Measurements from ENCODE around the gene OSBPL3.

Gene OSBPL3

DNA sequence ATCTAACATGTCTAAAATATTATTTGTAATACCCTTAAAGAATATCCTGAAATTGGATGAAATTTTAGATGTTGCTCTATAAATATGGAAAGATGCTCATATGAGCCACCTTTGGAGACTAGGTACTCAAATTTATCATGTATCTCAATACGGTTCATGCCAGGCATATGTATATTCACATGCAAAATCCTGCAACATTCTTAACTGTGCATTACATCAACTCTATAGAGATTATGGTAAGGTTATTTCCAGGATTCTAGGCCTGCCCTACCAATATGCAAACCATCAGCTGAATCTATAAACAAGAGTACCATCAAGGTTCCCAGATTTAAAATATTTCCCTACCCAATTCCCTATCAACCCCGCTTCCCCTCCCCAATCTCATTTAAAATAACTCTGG is 27.5 kb downstream of the OSBPL3 start:
- no peak for DNase-seq

DNA sequence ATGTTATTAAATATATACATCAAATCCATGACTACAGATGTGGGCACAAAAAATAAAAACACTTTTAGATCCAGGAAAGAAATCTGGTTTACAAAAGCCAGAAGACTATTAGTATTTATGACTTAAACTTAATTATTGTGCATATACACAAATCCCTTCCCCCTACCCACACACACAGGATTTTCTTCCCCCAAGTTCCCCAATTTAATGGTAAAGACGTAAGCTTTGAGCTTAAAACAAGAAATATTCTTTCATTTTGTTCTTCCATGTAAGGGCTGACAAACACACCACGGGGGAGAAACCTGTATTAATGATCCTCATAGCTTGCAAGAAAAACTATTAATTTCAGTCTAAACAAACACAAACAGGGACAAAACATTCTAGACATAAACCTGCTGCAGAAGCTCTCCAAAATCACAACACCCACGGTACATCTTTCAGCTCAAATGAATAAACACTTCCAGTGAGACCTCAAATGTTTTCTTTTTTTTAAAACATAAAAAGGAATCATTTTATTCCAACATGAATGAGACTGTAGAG is 28.5 kb downstream of the OSBPL3 start:
- no peak for DNase-seq

DNA sequence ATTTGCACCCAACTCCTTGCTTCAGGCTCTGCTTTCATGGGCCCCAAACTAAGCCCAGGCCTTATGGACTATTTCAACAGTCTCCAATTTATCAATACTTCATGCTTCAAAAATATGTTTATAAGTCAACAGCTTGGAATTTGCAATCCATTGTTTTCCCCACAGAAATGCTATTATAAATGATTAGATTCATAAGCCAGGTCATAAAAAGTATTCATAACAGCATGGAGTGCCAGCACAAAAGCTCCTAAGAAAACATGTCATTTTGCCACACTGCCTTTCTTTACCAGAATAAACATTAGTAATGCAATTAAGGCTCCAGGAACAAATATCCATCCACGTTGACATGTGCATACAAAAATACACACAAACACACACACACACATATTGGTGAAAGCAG is 30.1 kb downstream of the OSBPL3 start:
- DNase-seq, result no peak

DNA sequence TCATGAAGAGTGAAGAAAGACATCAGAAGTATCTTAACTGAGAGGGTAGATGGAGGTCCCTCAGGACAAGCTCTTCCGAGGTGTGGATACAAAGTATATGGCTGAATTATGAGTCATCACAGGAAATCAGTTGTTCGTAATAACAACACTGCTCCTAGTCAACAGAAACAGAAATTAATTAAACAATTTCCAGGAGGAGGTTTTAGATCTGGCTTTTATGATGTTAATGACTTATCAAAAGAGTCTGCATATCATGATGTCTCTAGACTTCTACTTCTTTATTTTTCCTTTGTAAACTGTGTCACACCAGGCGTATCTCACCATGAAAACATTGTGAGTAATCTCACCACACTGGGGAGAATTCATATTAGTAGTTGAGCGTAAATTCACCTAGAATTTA is 31.2 kb downstream of the OSBPL3 start:
- no peak for DNase-seq

DNA sequence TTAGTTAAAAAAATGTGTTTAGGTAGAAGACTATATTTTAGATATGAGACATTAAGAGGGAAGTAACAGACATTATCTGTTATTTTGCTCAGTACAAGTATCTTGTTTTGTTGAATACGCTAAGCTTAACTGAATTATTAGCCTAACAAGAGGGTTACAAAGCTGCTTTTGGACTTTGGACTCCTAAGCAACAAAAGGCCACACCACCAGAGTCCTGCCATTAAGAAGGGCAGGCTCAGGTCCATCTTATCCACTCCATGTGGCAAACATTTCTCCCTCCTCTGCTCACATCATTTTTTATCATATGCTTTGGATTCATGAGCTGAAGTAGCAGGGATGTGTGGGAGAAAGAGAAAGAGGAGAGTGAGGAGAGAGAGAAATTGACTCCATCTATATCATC is 33.5 kb downstream of the OSBPL3 start:
- DNase-seq, result no peak

DNA sequence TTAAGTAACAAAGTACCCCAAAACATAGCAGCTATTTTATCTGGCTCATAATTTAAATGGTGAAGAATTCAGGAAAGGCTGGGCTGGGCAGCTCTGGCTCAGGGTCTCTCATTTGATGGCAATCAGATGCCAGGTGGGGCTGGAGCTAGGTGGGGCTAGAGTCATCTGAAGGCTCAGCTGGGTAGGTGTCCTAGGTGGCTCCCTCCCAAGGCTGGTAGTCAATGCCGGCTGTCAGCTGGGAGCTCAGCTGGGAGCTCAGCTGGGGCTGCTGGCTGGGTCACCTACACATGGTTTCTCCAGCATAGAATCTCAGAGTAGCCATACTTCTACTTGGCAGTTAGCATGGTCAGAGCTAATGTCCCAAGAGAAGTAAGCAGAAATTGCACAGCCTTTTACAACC is 34.1 kb downstream of the OSBPL3 start:
- DNase-seq, result no peak

DNA sequence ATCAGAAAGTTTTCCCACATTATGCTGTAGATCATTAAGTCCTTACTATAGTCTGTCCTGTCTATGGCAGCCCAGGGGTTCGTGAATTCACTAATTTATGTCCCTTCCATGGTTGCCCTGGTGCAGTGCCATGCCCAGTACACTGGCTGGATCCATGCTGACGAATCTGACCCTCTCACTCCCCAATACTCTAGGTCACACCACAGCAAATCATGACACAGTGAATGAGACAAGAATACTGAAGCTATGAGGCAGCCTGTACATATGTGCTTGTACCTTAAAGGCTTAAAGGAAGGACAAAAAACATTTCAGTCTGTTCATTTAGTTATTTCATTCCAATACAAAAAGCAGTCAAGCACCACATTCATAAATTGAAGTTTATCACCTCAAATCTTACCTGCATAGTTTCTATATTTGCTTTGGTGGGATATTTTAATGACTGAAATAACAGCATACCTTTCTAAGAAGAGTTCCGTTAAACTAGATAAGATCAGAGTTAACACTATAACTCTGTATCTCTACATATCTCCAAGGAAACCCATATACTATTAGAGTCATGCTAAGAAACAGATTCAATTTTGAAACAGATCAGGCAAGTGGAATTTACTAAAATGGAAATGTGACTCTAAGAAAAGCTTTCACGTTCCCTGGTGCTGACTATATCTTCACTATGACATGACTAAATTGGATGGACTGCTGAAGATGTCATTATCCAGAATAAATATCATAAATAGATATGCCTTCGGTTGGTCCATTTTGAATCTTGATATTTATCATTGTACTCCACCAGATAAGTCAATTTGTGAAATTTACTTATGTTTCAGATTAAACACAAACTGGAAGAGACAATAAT is 36.7 kb downstream of the OSBPL3 start:
- DNase-seq, result no peak

DNA sequence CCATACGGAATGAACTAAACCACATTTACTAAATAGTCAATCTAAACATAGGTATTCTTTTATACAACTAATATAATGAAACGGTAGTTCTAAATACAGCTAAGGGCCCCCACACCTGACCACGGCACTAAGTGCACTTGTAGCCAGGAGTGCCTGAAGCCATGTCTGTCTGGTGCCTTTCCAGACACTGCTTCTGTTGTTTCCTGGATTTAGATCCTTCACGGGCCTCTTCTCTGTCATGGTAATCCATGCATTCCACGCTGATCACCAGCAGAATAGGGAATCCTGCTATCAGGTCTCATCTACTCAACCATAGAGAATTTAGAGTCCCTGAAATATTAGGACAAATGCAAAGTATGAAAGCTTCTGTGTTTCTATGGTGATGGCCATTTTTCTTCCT is 37.8 kb downstream of the OSBPL3 start:
- DNase-seq, result no peak

DNA sequence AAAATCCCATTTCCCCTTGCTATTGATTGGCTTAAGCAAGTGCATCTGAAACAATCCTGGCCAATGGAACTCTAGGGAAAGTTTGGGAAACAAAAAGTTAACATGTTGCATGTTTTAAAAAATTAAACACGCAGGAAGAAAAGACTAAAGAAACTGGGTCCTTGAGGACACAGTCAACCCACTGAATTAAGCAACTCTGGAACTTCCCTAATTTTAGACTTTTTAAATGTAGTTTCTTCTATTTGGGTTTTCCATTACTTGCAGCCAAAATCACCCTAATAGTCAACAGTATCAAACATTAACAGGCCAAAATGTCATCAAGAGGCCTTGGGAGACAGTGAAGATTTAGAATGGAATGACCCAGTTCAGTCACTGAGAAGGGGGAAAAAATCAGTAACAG is 40.6 kb downstream of the OSBPL3 start:
- no peak for DNase-seq

DNA sequence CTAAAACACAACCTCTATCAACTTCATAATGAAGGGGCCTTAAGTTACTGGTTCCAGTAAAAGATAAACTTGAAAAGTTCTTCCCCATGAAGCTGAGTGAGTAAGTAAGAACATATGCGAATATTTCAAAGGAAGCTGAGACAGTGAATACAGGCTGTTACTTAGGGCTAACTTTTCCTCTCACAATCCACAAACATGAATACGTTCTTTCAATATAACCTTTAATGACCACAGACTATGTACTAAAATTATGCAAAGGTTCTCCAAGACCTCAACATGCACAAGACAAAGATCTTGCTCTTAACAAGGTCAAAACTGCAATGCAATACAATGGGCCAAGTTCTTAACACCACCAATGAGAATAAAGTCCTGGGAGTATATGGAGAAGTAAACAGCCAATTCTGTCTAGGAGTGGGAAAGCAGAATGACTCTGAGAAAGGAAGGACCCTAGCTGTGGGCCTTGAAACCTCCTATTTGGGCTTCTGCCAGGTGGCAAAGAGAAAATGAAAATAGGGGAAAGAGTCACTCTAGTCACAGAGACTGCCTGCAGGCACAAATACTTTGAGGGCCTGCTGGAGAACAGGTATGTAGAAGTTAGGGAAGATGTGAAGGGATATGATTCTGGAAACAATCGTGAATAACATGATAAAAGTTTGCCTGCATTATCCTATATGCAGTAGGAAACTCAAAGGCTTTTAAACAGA is 43.7 kb downstream of the OSBPL3 start:
- no peak for DNase-seq

DNA sequence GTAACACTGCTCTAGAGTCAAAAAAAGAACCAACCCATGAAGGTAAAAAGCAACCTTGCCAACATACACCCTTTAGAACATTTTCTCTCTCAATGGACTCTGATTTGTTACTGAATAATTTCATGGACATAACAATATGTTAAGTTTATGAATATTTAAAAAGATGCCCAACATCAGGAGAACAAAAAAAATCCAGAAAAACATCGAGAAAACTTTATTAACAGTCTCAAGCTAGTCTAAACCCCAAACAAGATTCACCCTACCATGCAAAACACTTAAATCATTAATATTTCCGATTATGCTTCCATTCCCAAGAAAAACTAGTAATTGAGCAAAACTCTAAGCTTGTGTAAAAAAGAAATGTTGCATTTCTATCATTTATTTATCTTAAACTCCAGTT is 46.7 kb downstream of the OSBPL3 start:
- DNase-seq, result no peak

DNA sequence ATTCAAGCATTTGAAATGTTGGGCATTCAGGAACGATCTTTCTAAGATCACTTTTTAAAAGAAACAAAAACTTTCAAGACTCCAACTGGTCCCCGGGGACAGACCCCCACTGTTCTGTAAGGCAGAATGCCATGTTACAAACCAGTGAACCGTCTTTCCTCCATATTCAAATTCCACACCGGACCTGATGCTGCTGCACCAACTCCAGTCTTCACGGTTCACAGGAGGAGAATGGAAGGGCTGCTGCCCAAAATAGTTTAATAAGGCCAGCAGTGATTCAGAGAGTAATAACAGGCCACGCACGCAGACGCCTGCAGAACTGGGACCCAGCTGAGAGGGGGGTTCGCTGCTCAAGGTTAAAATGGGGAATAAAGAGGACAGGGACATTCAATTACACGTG is 47.2 kb downstream of the OSBPL3 start:
- DNase-seq, result no peak

DNA sequence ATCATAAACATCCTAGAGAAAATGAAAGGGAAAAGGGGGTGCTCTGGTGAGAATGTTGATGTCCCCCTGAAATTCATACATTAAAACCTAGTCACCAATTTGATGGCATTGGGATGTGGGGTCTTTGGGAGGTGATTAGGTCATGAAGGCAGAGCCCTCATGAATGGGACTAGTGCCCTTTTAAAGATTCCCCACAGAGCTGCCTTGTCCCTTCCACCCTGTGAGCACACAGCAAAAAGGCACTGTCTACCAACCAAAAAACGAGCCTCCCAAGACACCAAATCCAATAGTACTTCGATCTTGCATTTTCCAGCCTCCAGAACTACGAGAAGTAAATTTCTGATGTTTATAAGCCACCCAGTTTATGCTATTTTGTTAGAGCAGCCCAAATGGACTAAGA is 47.6 kb downstream of the OSBPL3 start:
- DNase-seq, result no peak

DNA sequence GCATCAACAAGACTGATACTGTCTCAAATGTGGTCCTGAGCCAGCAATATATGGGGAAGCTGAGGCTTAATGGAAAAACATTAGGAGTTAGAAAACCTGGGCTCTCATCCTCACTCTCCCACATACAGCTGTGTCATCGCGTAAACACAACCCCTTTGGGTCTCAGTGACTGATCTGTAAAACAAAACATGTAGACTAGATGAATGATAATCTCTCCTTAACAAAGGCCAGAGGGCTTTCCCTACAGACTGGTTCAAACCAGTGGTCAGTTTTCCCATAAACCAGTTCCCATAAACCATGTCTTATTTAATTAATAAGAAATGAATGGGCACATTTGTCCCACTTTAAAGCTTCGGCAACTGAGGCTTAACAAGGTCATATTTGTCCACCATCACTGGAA is 48.1 kb downstream of the OSBPL3 start:
- no peak for DNase-seq

DNA sequence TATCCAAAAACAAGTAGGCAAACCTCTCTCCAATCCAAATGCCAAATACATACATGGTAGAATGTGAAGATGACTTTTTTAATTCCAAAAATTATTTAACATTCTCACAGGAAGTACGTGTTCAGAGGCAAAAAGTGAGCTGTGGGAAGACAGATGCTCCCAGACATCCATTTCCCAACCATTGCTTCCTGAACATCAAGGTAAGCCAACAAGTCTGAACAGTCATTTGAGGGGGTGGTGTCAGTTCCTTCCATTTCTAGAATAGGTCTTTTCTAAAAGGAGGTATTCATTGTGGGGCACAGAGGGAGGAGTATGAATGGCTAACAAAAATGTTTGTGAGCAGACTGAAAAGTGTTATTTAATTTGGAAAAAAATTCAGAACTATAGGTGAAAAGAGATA is 49.1 kb downstream of the OSBPL3 start:
- no peak for DNase-seq

DNA sequence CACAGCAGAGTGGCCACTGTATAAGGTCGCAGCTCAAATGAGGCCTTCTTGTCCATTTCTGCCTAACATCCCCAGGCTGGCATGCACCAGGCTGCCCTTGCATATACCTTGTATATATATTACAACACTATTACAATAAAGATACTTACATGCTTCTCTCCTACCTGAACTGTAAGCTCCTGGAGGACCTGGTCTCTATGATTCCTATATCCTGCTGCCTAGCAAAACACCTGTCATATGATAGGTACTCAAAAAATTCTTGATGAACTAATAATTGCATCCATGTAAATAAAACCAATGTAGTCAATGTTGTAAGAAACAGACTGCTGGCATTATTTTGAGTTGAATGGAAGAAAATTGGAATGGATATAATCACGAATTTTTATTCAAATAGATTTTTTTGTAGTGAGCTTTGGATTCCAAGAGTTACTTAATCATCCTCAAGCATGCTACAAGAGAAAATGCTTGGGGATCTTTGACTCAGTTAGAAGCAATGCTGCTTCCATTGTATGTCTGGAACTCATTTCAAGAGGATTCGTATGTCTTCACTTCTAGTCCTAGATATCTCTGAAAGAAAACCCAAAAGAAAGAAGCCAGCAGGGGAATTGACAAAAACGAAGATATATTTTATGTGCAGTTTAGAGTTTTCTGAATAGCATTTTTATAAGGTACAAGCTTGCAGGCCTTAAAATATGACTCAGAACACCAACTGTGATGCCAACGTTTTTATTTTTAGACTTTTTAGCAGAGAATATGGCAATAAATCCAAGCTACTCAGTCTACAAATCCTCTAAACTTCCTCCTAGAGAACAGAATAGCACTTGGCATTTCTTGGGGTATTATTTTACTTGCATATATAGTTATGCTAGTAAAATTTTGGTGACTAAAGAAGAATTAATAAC is 53.1 kb downstream of the OSBPL3 start:
- no peak for DNase-seq

DNA sequence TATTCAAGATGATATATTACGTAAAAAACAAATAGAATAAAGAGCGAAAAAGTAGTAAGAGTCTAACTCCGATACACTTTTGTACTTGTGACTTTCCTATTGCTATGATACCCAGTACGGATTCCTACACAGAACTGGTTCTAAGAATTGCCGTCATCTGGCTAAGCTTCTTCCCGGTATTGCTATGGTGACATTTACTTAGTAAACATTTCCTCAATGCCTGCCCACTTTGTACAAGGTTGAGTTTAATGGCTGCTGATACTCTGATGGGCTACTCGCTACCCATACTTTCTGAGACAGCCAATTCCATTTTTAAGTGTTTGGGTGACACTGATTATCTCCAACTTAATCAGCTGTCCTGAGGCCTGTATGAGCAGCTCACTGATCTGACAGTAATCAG is 55.6 kb downstream of the OSBPL3 start:
- no peak for DNase-seq

DNA sequence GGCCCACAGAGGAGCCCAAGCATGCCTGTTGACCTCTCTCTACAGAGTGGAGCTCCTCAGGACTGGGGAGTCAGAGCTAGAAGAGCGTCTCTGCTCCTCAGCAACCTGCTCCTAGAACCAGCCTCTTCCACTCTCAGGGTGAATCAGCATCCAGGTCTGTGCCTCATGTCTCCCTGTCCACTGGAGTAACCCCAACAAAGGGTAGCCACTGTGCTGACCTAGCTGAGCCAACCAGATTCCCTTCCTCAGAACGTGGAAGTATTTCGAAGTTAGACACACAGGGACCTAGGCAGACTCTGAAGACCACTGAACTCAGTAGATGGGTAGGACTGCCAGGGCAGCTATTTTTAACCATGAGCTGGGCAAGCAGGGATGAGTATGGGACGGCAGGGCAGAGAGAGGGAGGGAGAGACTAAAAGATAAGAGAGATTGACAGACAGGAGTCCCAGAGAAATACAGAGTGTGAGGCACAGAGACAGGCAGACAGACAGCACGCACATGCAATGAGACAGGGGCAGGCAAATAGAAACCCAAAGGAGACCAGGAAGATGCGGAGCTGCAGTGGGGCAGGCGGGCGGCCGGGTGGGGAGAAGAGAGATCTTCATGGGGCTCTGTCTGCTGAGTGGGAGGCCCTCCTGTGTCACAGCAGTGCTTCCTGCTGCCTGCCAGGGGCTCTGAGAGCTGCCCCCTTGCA is 56.7 kb downstream of the OSBPL3 start:
- no peak for DNase-seq

DNA sequence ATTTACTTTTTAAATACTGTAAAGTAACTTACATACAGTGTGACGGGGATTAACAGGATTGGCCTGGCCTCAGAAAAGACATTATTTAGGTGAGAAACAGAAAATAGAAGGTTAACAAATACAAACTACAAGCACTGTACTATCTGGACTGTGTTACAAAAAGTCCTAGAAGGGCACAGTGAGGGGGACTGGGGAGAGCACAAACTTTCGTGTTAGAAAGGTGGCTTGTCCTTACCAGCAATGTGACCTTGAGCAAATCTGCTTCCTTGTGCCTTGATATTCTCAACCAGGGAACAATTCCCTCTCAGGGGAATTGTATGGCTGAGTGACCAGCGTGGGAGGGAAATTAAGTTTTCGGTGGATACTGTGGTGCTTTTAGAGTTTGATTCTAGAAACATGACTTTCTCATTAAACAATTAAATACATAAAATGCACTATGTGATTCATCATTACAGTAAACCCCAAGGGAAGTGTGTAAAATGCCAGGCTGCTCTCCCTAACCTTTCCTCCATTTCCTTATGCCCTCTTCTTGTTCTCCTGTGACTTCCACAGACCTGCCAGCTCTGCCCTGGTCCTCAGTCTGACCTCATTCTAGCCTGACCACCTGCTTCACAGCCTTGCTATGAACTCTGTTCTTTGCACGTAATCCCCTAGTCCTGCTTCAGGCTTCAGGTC is 57.7 kb downstream of the OSBPL3 start:
- DNase-seq, result no peak

DNA sequence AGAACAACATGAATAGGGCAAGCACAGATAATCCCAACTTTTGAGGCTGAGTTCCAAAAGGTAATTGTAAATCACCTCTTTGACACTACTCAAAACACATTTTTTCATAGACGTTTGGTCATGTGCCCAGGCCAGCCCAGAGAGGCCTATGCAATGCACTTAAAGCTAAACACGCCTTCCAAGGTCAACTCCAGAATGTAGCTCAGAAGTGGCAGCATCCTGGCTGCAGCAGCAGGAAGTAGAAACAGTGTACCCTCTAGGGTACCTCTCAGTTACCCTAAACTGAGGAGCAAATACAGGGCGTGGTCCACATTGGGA is 58.7 kb downstream of the OSBPL3 start:
- no peak for DNase-seq

DNA sequence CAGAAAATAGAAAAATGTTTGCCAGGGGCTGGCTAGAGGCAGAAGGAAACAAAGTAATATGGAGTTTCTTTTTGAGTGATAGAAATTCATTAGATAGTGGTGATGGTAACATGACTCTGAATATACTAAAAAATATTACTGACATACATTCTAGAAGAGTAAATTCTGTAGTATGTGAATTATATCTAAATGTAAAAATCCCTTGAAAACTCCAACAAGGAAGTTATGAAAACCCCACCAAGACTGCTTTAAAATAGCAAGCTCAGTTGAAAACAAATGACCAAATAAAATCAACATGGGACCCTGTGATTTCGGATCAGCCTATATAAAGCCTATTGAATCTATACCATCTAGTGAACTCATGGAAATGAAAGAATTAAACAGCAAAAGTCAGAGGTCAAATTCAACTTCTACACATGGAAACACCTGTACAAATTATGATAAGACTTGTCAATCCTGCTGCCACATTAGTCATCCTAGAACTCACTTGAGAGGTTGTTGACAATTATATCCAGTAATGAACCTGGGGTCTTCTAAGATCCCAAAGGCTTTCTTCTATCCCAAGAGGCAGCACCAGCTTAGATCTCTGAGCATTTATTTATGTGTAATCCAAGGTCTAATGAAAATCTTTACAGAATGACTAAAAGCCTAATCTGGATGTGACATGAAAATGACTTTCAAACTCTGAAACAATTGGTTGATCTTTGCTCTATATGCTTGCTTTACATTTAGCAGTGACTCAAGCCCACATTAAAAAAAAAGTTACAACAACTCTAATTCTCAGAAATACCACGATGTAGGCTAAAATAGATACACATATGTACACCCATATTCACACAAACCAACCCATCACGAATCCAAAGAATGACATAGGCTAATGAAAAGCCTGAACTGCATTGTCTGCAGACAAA is 59.3 kb downstream of the OSBPL3 start:
- DNase-seq, result no peak

All from NCI-H82 (cell line).